HEK293 (cell line): ENCODE results near the gene ARFRP1.

Experiments used
- CTCF ChIA-PET: fragments of 350-600 bp; formaldehyde crosslinking; extraction: SDS; loops from one replicate; lab custom pipeline; 2021; ENCODE audit warnings: antibody characterized with exemption; lab: Yijun Ruan, JAX
- POLR2A ChIA-PET: fragments of 300-600 bp; formaldehyde crosslinking; extraction: SDS; loops from one replicate; lab custom pipeline; 2020; ENCODE audit warnings: antibody characterized with exemption, inconsistent platforms; lab: Yijun Ruan, JAX
- H3K27ac ChIP-seq: fragments of 200-500 bp; sonication (Bioruptor generic); 2 replicates; pipeline ENCODE4 v1.5.1; 2014; ENCODE audit warnings: low read depth, low read length, control low read depth, inconsistent platforms; ENCODE audit errors: extremely low read depth
- H3K36me3 ChIP-seq, 2 experiments: fragments of 200-500 bp in 1 of 2; sonication (Bioruptor generic) in 1 of 2; 1 replicate in 1 of 2; 2 replicates in 1 of 2; pipeline ENCODE4 v1.5.1; 2014 to 2017; ENCODE audit warnings: inconsistent platforms in 2 of 2, low read length in 2 of 2; ENCODE audit not compliant: control insufficient read depth in 2 of 2, insufficient read depth in 1 of 2
- H3K4me1 ChIP-seq: fragments of 200-500 bp; sonication (Bioruptor generic); 2 replicates; pipeline ENCODE4 v1.5.1; 2014; ENCODE audit warnings: mild to moderate bottlenecking, low read length, inconsistent platforms; ENCODE audit not compliant: control insufficient read depth, insufficient read depth
- H3K4me3 ChIP-seq: 2 replicates; pipeline ENCODE4 v1.5.1; 2011; ENCODE audit warnings: low read depth, mild to moderate bottlenecking, control low read depth, low read length, moderate library complexity
- H3K9me3 ChIP-seq: fragments of 200-500 bp; sonication (Bioruptor generic); 2 replicates; pipeline ENCODE4 v1.5.1; 2014; ENCODE audit warnings: low read depth, low read length, inconsistent platforms; ENCODE audit not compliant: control insufficient read depth, insufficient read depth
- GLI2 ChIP-seq: fragments of 450-650 bp; formaldehyde crosslinking; IDR thresholded peaks from 2 replicates; pipeline ENCODE4; 2017; ENCODE audit warnings: missing biosample characterization, missing genetic modification characterization, low read depth, borderline replicate concordance
- HIC1 ChIP-seq: fragments of 450-650 bp; formaldehyde crosslinking; IDR thresholded peaks from 2 replicates; pipeline ENCODE4 v1.5.1; 2016; ENCODE audit warnings: missing biosample characterization, missing genetic modification characterization
- KLF1 ChIP-seq: fragments of 450-650 bp; formaldehyde crosslinking; IDR thresholded peaks from 2 replicates; pipeline ENCODE4 v1.5.1; 2016; ENCODE audit warnings: missing biosample characterization, missing genetic modification characterization
- KLF17 ChIP-seq: fragments of 450-650 bp; formaldehyde crosslinking; IDR thresholded peaks from 2 replicates; pipeline ENCODE4 v1.5.1; 2016; ENCODE audit warnings: missing biosample characterization, missing genetic modification characterization
- KLF8 ChIP-seq: fragments of 450-650 bp; formaldehyde crosslinking; IDR thresholded peaks from 2 replicates; pipeline ENCODE4 v1.5.1; 2016; ENCODE audit warnings: missing biosample characterization, missing genetic modification characterization
- PRDM6 ChIP-seq: fragments of 450-650 bp; formaldehyde crosslinking; IDR thresholded peaks from 2 replicates; pipeline ENCODE4 v1.5.1; 2017; ENCODE audit warnings: missing biosample characterization, missing genetic modification characterization
- REST ChIP-seq: fragments of 450-650 bp; formaldehyde crosslinking; IDR thresholded peaks from 2 replicates; pipeline ENCODE4 v1.5.1; 2016; ENCODE audit warnings: missing biosample characterization, missing genetic modification characterization
- SP3 ChIP-seq: fragments of 450-650 bp; formaldehyde crosslinking; IDR thresholded peaks from 2 replicates; pipeline ENCODE4 v1.5.1; 2016; ENCODE audit warnings: missing biosample characterization, missing genetic modification characterization
- ZBTB7A ChIP-seq: fragments of 450-650 bp; formaldehyde crosslinking; IDR thresholded peaks from 2 replicates; pipeline ENCODE4 v1.5.1; 2016; ENCODE audit warnings: low read depth, missing biosample characterization, missing genetic modification characterization
- ZEB2 ChIP-seq: fragments of 450-650 bp; formaldehyde crosslinking; IDR thresholded peaks from 2 replicates; pipeline ENCODE4 v1.5.1; 2016; ENCODE audit warnings: missing biosample characterization, missing genetic modification characterization
- ZNF10 ChIP-seq: fragments of 450-650 bp; formaldehyde crosslinking; IDR thresholded peaks from 2 replicates; pipeline ENCODE4 v1.5.1; 2017; ENCODE audit warnings: missing biosample characterization, missing genetic modification characterization
- ZNF16 ChIP-seq: fragments of 450-650 bp; formaldehyde crosslinking; IDR thresholded peaks from 2 replicates; pipeline ENCODE4 v1.5.1; 2016; ENCODE audit warnings: low read depth, missing biosample characterization, missing genetic modification characterization
- ZNF19 ChIP-seq: fragments of 450-650 bp; formaldehyde crosslinking; IDR thresholded peaks from 2 replicates; pipeline ENCODE4; 2016; ENCODE audit warnings: missing biosample characterization, missing genetic modification characterization, low read depth
- ZNF555 ChIP-seq: fragments of 450-650 bp; formaldehyde crosslinking; conservative IDR thresholded peaks from 2 replicates; pipeline ENCODE4 v1.5.1; 2017; ENCODE audit warnings: missing biosample characterization, mild to moderate bottlenecking, missing genetic modification characterization, inconsistent platforms
- ZNF600 ChIP-seq: fragments of 450-650 bp; formaldehyde crosslinking; IDR thresholded peaks from 2 replicates; pipeline ENCODE4 v1.5.1; 2016; ENCODE audit warnings: missing biosample characterization, missing genetic modification characterization
- ZNF629 ChIP-seq: fragments of 450-650 bp; formaldehyde crosslinking; IDR thresholded peaks from 2 replicates; pipeline ENCODE4 v1.5.1; 2017; ENCODE audit warnings: missing biosample characterization, missing genetic modification characterization
- ZNF677 ChIP-seq: fragments of 450-650 bp; IDR thresholded peaks from 2 replicates; pipeline ENCODE4 v1.5.0; 2018; ENCODE audit warnings: missing biosample characterization, mild to moderate bottlenecking, missing genetic modification characterization, moderate library complexity
- ZNF692 ChIP-seq: fragments of 450-650 bp; formaldehyde crosslinking; IDR thresholded peaks from 2 replicates; pipeline ENCODE4 v1.5.1; 2016; ENCODE audit warnings: missing biosample characterization, missing genetic modification characterization

Gene ARFRP1

GRCh38 chr20:63696306-63696627, 11.5 kb downstream of the ARFRP1 start:
- Histone ChIP-seq H3K4me1 (no peaks in the 10 kb centered on the region), H3K9me3 (no peaks in the 10 kb centered on the region)
- TF ChIP-seq SP3 (tag by site-specific recombination) (peak; percentile 35; the same call in 1 of the 2 replicates), GLI2 (no peak), KLF17 (tag by site-specific recombination) (0 out of 2 replicates have a peak, but pooled peaks have one; percentile 22), KLF1 (peak; percentile 86), ZNF555 (tag by site-specific recombination) (no peak), KLF8 (tag by site-specific recombination) (0 out of 2 replicates have a peak, but pooled peaks have one; percentile 57), ZBTB7A (tag by site-specific recombination) (no peak), ZEB2 (tag by site-specific recombination) (no peak), ZNF10 (tag by site-specific recombination) (no peak), ZNF677 (tag by site-specific recombination) (no peak), REST (tag by site-specific recombination) (peak; percentile 35; the same call in 1 of the 2 replicates), PRDM6 (no peak), ZNF600 (tag by site-specific recombination) (no peak), ZNF19 (tag by site-specific recombination) (no peak), ZNF629 (tag by site-specific recombination) (no peak), ZNF16 (tag by site-specific recombination) (no peak)
- TF ChIP-seq, all 188 proteins: peak for 5
- no peak overlapping the region for H3K27ac ChIP-seq
- CTCF ChIA-PET, result no interaction called here
- peaks cover 0 to 23% of the 10 kb centered on the region in 2 experiments; a peak in 1 of 3 replicates for H3K36me3 ChIP-seq
- no peak overlapping the region for H3K4me3 ChIP-seq
- POLR2A ChIA-PET, result interaction anchor here (1.6 kb wide), 1 partner anchor 12 kb away, joined by 5 read pairs; the partner anchor contains the start of genes ARFRP1 and ZGPAT

- no peak overlapping the region for H3K4me3 ChIP-seq
- no peaks in the 10 kb centered on the region for H3K9me3 ChIP-seq
- H3K36me3 ChIP-seq, result peaks cover 0 to 23% of the 10 kb centered on the region in 2 experiments; a peak in 1 of 3 replicates
- no peak overlapping the region for H3K27ac ChIP-seq
- TF ChIP-seq ZNF692 (tag by site-specific recombination) (no peak), HIC1 (tag by site-specific recombination) (peak; percentile 75)
- CTCF ChIA-PET, result no interaction called here
- POLR2A ChIA-PET, result interaction anchor here (1.6 kb wide), 1 partner anchor 13 kb away, joined by 5 read pairs; the partner anchor contains the start of genes ARFRP1 and ZGPAT
- no peaks in the 10 kb centered on the region for H3K4me1 ChIP-seq
Observed at GRCh38 chr20:63695424-63696305, 12.1 kb downstream of the ARFRP1 start.
